NCI-H524 treated with DMSO at 0.1 percent for 48 hours (cell line): ENCODE results near the gene MMP11.

ENCODE experiments used
- DNase-seq: peaks from one replicate; lab custom pipeline; 2025; lab: John Stamatoyannopoulos, UW

Gene MMP11

DNA sequence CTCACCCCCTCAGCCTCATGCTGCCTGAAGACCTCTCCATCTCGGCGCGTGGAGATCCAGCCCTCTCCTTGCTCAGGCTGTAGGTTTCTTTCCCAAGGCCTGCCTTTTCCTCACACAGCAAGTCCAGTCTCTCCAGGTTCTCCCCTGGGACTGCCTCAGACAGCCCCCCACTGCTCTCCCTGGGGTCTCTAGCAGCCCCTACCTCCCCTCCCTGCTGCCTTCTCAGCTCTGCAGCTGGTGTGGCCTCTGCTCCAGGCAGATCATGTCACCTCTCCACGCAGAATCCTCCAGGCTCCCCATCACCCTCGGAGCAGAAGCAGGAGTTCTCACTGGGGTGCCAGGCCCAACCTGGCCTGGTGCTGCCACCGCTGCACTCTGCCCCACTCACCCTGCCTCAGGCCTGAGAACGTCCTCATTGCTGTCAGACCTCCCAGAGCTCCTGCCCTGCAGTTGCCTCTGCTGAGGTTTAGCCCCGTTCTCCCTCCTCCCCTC is 29.3 kb downstream of the MMP11 start:
- DNase-seq: no peak

DNA sequence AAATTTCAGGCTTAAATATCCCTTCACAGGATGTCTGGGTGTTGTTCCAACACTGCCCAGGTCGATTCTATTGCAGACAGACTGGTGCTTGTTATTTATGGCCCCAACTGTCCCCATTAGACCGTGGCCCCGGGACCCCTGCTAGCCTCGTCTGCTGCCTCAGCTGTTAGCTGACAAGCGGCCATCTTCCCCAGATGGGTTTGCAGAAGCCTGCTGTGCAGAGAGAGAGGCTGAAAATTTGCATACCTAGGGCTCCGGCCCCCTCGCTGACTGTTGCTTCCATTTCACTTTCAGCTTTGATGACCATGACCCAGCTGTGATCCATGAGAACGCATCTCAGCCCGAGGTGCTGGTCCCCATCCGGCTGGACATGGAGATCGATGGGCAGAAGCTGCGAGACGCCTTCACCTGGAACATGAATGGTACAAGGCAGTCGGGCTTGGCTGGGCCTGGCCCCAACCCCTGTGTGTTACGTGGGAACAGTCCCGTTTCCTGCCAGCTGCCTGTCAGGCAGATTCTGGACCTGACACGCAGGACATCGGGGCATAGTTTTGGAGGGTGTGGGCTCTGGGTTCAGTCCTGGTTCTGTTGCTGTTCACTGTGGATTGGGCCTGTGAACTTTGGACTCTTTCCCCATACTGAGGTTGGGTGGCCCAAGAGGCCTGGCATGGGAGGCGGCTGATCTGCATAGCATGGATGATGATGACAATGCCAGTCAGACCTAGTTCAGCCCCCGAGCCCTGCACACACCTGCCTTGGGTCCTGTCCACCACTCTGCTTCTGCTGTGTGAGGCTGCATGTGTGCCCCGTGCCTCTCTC is 30.6 kb downstream of the MMP11 start:
- no peak for DNase-seq

DNA sequence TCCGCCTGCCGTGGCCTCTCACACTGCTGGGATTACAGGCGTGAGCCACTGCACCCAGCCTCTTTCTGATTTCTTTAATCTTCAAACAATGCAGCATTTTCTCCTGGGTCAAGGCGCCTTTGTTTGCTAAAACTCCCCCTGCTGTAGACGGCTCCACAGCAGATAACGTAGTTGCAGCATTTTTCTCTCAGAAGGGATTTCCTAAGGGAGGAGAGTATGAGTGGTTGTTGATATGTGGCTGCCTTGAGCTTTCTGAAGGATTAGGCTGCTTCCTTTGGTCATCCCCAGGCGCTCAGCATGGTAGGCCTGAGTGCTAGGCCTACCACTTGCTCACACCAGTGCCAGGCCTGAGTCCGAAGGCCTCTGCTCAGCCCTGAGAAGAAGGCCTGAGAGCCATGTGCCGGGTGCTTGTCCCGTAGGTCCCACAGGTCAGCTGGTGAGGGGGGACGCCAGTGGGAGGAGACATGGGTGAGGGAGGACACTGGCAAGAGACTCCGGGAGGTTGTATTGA is 32.2 kb downstream of the MMP11 start:
- no peak for DNase-seq

DNA sequence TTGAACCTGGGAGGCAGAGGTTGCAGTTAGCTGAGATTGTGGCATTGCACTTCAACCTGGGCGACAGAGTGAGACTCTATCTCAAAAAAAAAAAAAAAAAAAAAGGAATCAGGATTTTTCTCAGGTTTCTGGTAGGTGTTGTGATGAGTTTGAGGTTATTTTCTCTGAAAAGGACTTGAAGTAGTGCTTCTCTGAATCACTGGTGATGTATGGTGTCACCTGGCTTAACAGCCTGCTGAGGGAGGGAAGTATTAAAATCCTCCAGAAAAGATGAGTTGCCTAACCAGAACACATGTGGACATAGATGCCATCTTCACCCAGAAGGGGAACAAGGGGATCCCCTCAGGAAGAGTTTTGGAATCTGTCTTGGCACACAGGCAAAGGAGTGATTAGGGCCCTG is 34.2 kb downstream of the MMP11 start:
- no peak for DNase-seq

DNA sequence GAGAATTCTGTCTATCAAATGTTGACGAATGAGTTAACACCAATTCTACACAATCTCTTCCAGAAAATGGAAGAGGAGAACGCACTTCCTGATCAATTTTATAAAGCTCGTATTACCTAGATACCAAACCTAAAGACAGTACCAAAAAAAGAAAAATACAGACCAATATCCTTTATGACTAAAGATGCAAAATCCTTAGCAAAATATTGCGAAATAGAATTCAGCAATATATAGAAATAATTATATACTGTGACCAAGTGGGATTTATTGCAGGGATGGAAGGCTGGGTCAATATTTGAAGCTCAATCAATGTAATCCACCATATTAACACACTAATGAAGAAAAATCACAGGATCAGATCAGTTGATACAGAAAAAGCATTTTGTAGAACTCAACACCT is 39.7 kb downstream of the MMP11 start:
- DNase-seq: no peak

DNA sequence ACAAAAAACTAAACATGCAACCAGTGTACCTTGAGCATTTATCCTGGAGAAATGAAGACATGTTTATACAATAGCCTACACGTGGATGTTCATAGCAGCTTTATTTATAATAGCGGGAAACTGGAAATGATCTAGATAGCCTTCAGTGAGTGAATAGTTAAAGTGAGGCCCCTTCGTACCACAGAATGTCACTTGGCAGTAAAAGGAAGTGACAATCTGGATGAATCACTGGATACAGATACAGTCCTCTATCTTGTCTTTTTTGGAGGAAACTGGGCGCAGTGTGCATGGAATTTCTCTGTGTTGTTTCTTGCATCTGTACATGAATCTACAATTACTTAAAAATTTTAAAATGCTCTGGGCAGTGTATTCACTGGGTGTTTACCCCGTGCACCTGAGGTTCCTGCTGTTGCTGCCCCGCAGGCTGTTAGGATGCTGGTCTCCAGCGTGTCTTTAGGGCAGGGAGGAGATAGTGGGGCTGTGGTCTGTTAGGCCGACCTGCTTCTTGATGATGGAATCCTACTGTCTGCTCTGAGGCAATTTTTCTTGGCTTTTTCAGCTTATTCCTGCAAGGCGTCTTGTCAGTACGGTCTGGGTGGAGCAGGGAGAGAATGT is 43.0 kb downstream of the MMP11 start:
- no peak for DNase-seq

DNA sequence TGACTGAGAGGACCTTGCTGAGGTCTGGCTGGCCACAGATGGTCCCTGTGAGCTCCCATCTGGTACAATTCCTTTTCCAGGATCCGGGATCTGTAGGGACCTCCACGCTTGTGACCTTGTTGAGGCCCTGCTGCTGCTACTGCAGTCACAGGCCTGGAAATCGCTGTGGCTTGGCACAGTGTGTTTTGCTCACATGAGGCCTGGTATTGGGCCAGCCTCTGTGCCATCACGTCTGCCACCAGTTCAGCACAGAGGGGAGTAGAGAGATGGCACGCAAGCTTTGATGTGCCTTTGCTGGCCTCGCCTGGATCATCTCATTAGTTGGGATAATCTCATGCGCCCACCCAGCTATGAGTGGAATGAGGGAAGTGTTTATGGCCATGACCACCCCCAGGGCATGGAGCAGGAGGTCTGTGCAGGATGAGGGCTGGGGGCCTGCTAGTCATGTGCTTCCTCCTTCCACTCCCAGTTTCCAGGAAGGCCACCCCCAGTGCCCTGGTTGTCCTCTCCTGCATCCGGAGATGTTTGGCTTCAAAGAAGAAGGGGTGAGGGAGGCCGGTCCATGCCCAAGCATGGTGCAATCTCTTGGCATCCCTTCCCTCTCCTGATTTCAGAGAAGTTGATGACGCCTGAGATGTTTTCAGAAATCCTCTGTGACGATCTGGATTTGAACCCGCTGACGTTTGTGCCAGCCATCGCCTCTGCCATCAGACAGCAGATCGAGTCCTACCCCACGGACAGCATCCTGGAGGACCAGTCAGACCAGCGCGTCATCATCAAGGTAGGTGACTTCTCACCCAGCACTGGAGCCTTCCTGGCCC is 43.7 kb downstream of the MMP11 start:
- DNase-seq: no peak

DNA sequence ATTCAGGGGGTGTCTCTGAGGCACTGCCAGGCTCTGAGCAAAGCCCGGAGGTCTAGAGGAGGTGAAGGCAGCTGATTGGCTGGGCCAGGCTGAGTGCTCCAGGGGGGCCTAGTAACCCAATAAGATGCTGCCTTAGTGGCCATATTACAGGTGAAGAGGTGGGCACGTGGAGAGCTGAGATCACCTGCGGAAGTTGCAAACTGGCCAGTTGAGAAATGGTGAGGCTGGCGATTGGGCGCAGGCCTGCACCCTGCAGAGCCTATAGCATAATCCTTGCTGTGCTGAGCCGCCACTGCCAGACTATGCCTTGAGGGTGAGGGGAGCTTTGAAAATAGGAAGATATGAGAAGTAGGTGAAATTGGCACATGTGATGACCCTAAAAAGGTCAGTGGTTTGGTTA is 44.5 kb downstream of the MMP11 start:
- no peak for DNase-seq

DNA sequence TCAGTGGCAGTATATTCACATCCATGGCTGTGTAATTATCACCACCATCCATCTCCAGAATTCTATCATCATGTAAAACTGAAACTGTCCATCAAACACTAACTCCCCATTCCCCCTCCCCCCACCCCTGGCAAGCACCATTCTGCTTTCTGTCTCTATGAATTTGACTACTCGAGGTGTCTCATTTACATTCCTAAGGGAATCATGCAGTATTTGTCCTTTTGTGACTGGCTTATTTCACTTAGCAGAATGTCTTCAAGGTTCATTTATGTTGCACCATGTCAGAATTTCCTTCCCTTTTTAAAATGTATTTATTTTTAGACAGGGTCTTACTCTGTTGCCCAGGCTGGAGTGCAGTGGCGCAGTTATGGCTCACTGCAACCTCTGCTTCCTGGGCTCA is 45.9 kb downstream of the MMP11 start:
- no peak for DNase-seq

DNA sequence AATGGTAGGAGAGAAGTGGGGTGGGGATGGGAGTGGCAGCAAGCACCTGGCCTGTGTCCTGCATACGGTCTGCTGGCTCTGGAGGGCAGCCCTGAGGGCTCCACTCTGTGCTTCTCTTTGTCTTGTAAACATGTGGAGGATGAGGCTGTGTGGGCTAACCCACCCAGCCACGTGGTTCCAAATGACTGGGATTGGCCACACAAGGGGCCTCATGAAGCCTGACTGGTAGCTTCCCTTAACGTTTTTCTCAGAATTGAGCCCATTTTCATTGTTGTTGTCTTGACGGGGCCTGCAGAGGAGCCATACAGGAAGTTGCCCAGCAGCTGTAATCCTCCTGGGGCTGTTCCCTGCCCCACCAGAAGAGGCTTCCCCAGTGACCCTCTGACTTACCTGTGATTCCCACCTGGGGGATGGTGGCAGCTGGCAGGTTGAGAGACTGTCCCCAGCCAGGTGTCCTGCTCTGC is 48.1 kb downstream of the MMP11 start:
- DNase-seq: no peak

DNA sequence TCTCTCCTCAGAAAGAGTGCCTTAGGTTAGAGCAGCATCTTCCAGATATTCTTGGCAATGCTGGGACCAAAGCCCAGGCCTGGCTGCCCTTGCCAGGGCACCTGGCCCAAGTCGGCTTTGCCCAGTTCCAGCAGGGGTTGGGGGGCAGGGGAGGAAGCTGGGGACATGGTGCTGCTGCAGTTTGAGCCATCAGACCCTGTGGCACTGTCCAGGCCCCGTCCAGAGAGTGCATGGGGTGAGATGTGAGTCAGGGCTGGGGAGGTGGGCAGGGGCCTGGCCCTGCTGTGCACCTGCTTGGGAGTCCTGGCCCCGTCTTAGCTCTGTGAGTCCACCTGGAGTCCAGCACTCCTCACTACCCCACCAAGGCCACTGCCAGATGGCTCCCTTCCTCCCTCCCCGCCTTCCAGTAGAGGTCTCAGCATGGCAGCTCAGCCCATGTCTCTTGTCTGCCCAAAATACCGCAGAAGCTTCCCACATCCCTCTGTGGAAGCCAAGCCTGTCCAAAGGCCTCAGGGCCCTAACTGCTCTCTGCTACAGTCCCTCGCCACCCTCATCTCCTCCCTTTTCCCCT is 49.5 kb downstream of the MMP11 start:
- no peak for DNase-seq

DNA sequence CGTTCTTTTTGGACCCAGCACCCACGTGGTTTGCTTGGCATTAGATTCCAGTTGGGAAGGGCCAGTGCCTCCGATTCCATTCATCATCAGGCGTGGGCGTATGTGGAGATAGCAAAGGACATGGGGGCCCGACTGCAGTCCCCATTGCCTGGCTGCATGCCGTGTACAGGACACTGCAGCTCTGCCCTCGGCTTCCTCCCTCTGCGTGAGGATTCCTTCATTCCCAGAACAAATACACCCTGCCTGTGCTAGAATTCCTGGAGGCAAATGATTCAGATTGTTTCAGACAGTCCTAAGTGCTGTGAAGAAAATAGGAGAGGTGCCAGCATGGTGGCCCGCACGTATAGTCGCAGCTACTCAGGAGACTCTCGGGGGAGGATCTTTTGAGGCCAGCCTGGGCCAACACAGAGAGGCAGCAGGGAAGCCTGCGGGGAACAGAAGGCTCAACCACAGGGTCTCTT is 50.7 kb downstream of the MMP11 start:
- no peak for DNase-seq

DNA sequence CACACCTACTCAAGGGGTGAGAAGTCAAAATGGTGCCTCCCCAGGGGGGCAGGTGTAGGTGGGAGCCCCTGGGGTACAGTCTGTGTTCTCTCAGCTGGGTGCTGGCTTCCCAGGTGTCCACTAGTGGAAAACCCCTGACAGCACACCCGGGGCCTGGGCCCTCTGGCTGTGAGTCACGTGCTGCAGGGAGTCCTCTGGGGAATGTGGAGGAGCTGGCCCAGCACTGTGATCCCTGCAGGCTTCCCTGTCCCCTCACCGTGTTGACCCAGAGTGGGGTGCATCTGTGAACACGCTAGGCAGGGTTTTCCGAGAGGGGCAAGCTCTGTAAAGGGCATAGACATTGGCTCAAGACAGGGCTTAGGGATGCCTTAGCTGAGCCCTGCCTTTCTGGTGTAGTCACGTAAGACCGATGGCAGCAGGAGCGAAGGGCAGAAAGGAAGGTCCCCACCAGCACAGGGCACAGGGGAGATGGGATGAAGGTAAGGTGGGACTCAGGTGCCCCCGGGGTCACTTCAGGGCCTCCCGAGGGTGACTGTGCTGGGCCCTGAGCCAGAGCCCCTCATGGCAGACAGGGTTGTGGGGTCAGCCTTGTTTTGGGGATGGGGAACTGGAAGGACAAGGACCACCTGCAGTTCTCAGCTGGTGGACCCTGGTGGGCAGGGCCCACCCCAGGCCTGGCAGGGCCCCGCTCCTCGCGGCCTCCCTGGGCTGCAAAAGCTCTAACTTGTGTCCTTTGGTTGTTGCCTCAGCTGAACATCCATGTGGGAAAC is 52.0 kb downstream of the MMP11 start:
- DNase-seq: no peak

DNA sequence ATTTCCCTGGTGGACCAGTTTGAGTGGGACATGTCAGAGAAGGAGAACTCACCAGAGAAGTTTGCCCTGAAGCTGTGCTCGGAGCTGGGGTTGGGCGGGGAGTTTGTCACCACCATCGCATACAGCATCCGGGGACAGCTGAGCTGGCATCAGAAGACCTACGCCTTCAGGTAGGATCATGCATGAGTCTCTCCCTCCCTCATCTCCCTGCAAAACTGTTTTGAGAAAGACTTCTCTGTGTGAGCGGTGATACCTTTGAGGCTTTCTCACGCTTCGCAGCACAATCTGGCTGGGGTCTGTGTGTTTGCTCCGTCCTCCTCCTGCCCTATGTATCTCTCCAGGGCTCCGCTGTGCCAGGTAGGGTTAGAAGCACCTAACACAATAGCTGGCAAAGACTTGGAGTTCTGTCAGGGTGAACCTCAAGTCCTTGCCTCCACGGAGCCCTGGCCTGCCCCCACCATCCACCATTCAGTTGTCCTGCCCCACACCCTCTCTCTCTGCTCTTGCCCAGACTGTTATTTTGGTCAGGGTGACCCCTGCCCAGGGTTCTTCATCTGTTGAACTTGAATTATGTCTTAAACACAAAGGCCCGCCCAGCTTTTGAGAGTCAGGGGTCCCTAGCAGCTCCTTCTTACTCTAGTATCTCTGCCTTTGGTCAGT is 52.7 kb downstream of the MMP11 start:
- no peak for DNase-seq

DNA sequence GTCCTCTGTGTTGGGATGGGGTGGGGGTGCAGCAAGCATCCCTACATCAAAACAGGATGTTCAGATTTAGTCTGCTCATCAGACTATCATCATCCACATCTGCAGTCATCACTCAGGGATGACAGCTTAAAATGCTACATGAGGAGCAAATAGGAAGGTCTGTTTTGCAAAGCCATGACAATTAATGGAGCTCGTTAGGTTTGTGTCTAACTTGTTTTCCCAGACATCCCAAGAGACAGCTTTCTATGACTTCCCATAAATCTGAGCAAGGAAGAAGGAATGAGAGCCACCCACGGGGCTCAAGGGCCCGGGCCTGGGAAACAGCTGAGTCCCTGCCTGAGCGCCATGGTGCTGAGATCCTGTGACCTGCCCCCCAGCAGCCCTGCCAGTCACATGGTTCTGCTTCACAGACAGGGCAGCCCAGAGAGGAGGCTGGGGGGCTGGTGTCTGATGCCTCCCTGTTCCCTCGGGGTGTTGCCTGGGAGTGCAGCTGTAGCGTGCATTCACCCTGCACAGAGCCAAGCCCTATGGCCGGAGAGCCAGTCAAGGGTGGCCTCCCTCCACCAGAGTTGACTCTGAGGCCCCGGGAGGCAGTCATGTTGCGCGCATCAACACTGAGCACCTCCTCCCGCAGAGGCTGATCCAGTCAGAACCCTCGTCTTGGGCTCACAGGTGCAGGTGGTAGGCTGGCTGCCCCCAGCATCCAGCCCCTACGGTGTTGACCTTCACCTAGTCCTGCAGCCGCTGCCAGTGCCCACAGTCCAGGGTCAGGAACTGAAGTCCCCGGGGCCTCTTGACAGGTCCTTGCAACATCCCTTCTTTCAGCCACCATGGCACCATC is 54.1 kb downstream of the MMP11 start:
- DNase-seq: no peak

DNA sequence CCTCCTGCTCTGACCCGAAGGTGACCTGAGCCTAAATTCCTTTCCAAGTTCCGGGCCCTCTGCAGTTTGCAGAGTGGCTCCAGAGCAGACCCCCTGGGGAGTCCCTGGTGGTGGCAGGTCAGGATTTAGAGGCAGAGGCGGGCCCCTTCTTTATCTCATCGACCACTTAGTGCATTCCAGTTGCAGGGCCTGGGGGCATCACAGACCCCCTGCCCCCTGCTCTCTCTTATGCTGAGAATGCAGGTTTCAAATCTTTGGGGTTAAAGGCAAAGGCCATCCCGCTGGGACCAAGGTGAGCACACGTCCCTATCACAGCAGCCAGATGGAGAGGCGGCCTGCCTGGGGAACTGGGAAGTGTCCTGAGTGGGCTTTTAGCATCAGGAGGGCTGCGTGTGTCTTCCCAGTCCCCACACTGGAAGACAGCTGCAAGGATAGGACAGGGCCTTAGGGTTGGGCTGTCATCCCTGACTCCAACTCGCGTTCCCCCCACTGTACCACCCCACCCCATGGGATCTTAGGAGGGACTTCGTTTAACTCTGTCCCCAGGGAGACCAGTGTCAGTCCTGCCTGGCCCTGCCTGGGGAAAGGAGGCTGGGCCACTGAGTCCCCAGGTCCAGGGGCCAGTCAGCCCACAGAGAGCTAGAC is 54.8 kb downstream of the MMP11 start:
- DNase-seq: no peak

DNA sequence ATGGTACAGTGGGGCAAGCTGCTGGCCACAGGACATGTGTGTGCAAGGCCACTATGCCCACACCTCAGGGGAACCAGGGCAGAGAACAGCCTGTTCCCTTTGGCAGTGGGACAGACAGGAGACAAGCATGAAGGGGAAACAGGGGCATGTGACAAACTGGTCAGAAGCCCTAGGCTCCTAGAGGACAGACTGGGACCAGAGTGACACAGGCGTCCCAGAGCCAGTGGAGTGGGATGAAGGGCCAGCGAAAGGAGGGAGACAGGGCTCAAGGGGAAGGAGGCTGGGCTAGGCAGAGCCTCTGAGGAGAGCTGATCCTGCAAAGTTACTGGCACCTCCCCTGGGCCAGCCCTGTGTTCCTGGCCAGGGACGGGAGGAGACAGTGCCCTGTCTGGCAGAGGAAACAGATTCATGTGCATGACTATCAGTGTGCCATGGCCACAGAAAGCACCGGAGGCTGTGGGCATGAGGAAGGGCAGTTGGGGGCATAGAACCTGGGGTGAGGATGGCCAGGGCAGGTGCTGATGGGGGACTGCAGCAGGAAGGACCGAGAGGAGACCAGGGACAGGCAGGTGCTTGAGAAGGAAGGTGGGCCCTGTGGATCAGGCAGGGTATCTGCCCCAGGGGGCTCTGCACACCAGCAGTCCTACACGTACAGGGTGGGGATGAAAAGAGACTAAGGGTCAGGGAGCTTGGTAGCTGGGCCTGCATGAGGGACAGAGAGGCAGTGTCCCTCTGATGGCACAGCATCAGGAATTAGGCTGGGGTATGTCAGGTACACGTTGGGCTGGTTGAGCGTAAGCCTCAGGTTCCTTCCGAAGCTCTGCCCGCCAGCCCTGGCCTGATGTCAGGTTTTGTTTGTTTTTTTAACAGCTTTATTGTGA is 56.4 kb downstream of the MMP11 start:
- DNase-seq: no peak

DNA sequence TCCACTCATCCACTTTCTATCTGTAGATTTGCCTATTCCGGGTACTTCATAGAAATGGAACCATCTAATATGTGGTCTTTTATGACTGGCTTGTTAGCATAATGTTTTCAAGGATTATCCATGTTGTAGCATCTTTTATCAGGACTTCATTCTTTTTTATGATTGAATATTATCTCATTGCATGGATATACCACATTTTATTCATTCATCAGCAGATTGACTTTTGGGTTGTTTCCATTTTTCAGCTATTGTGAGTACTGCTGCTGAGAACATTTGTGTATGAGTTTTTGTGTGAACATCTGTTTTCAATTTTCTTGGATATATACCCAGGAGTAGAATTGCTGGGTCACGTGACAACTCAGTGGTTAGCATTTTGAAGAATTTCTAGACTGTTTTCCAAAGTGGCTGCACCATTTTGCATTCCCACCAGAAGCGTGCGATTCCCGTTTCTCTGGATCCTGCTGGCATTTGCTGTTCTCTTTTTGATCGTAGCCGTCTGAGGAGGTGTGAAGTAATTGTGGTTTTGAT is 57.3 kb downstream of the MMP11 start:
- no peak for DNase-seq
